ENCODE data around the gene RBBP4. TPM values are rescaled to one million over a fixed set of nuclear protein-coding genes. Genes with fewer than 3 reads are reported as not detected.

Gene RBBP4
- total RNA-seq, 1 experiment from 2014 or later, result 513 TPM

DNA sequence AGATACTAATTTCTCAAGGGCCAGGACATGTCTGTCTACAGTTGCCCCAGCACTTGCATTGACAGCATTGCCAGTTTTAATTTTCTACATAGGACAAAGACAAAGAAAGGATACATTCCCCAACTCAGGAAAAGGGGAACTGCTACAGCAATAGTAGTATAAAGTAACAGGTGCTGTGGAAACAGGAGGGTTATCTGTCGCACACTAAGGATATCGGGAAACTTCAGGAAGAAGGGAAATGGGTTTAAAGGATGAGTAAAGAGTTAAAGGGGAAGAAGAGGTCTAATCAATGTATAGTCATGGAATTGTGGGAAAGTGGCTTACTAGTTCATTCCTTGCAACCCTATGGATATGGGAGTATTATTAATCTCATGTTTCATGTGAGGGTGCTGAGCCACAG is 35.4 kb downstream of the RBBP4 start:
- Histone ChIP-seq H3K4me1 (ENCODE audit: insufficient read depth, low read length, poor library complexity, severe bottlenecking) (no peaks in the 10 kb centered on the region), H3K27ac (ENCODE audit: low read depth, low read length, poor library complexity, severe bottlenecking) (no peak overlapping the region), H3K36me3 (ENCODE audit: insufficient read depth, low read length, poor library complexity, severe bottlenecking) (peaks cover 48% of the 10 kb centered on the region), H3K9me3 (ENCODE audit: low read depth, low read length, poor library complexity, severe bottlenecking) (no peaks in the 10 kb centered on the region), H3K27me3 (replicated peaks; ENCODE audit: insufficient read depth, low read depth, low read length, poor library complexity) (no peaks in the 10 kb centered on the region), H3K4me3 (ENCODE audit: low read depth, low read length, poor library complexity, severe bottlenecking) (no peak overlapping the region)
- intact Hi-C loops (cut with micrococcal nuclease; ENCODE audit: unreplicated experiment), result no loop called here
- BruUV-seq (replicated peaks), result no TSS peak
- no peak for DNase-seq (ENCODE audit: low spot score)
- CTCF ChIA-PET, result no interaction called here
- POLR2A ChIA-PET (ENCODE audit: low non-redundant PET), result no interaction called here
- TF ChIP-seq EZH2 (IDR thresholded peaks at IDR 0.05; ENCODE audit: borderline replicate concordance, low read depth, low read length, poor library complexity, severe bottlenecking) (no peak), CTCF (conservative IDR thresholded peaks at IDR 0.05; ENCODE audit: low read depth, low read length) (no peak)

DNA sequence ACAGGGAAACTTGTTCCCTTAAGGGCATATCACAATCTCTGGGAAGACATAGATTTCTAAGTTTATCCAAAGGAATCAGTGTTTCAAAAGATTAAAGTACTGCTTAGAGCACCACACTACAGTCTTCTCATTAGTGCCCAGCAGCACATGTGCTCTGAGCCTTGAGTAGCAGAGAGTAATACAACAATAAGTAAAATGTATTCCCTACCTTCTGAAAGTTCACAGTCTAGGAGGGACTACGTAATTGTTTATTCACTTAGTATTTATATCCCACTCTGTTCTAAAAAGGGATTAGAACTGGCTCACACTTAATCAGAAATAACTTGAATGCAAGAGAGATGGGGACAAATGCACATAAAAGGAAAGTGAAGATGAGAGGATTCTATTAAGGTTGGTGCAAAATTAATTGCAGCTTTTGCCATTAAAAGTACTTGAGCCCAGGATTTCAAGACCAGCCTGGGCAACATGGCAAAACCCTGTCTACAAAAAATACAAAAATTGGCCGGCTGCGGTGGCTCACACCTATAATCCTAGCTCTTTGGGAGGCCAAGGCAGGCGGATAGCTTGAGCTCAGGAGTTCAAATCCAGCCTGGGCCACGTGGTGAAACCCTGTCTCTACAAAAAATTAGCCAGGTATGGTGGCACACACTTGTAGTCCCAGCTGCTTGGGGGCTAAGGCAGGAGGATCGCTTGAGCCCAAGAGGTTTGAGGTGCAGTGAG is 42.6 kb downstream of the RBBP4 start:
- no peak overlapping the region for H3K27ac ChIP-seq (ENCODE audit: low read depth, low read length, poor library complexity, severe bottlenecking)
- H3K4me1 ChIP-seq (ENCODE audit: insufficient read depth, low read length, poor library complexity, severe bottlenecking), result no peaks in the 10 kb centered on the region
- intact Hi-C loops (cut with micrococcal nuclease; ENCODE audit: unreplicated experiment), result no loop called here
- BruUV-seq (replicated peaks), result no TSS peak
- TF ChIP-seq CTCF (conservative IDR thresholded peaks at IDR 0.05; ENCODE audit: low read depth, low read length) (no peak), EZH2 (IDR thresholded peaks at IDR 0.05; ENCODE audit: borderline replicate concordance, low read depth, low read length, poor library complexity, severe bottlenecking) (no peak)
- no peaks in the 10 kb centered on the region for H3K36me3 ChIP-seq (ENCODE audit: insufficient read depth, low read length, poor library complexity, severe bottlenecking)
- CTCF ChIA-PET, result interaction anchor here (0.5 kb wide), 1 partner anchor 173 kb away, joined by 7 read pairs; no protein-coding TSS in a partner anchor
- no peaks in the 10 kb centered on the region for H3K27me3 ChIP-seq (replicated peaks; ENCODE audit: insufficient read depth, low read depth, low read length, poor library complexity)
- POLR2A ChIA-PET (ENCODE audit: low non-redundant PET), result interaction anchor here (0.6 kb wide), 1 partner anchor 37 kb away, joined by 6 read pairs; no protein-coding TSS in a partner anchor
- no peak for DNase-seq (ENCODE audit: low spot score)
- H3K9me3 ChIP-seq (ENCODE audit: low read depth, low read length, poor library complexity, severe bottlenecking), result no peaks in the 10 kb centered on the region
- no peak overlapping the region for H3K4me3 ChIP-seq (ENCODE audit: low read depth, low read length, poor library complexity, severe bottlenecking)

DNA sequence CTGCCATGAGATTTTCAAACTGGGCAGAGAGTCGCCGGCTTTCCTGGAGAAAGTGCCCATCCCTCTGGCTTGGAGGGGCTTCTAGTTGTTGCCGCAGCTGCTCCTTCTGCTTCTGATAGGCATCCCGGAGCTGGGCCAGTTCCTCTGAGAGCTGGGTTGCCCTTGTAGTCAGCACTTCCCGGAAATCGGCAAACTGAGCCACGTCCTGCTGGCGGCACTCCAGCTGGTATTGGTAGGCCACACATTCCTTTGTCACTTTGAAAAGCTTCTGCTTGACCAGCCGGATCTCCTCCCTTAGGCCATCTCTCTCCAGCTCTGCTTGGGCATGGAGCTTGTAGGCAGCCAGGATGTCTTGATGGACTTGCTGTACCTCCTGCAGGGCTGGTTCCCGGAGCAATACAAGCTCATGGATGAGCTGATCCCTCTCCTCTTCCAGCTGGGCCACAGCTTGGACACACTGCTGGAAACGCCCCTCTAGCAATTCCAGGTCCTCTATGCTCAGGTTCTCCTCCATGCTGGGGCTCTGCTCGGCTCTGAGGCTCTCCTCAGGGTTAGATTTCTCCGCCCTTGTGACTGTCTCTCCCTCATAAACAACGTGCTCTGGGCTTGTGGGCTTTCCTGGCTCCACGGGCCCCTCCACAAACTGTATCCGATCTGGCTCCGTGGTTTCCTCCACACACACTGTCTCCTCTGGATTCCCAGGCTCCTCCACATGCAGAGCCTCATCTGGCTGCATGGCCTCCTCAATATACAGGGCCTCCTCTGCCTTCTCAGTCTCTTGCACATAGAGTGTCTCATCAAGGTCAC is 44.3 kb downstream of the RBBP4 start:
- POLR2A ChIA-PET (ENCODE audit: low non-redundant PET), result no interaction called here
- DNase-seq (ENCODE audit: low spot score), result no peak
- Histone ChIP-seq H3K36me3 (ENCODE audit: insufficient read depth, low read length, poor library complexity, severe bottlenecking) (no peaks in the 10 kb centered on the region), H3K4me1 (ENCODE audit: insufficient read depth, low read length, poor library complexity, severe bottlenecking) (no peaks in the 10 kb centered on the region), H3K4me3 (ENCODE audit: low read depth, low read length, poor library complexity, severe bottlenecking) (no peak overlapping the region), H3K27ac (ENCODE audit: low read depth, low read length, poor library complexity, severe bottlenecking) (no peak overlapping the region), H3K27me3 (replicated peaks; ENCODE audit: insufficient read depth, low read depth, low read length, poor library complexity) (no peaks in the 10 kb centered on the region), H3K9me3 (ENCODE audit: low read depth, low read length, poor library complexity, severe bottlenecking) (no peaks in the 10 kb centered on the region)
- CTCF ChIA-PET, result interaction anchor here (0.6 kb wide), 1 partner anchor 175 kb away, joined by 3 read pairs; no protein-coding TSS in a partner anchor
- intact Hi-C loops (cut with micrococcal nuclease; ENCODE audit: unreplicated experiment), result no loop called here
- TF ChIP-seq EZH2 (IDR thresholded peaks at IDR 0.05; ENCODE audit: borderline replicate concordance, low read depth, low read length, poor library complexity, severe bottlenecking) (no peak), CTCF (conservative IDR thresholded peaks at IDR 0.05; ENCODE audit: low read depth, low read length) (no peak)
- BruUV-seq (replicated peaks), result no TSS peak
